ENCODE measurements around the gene AK8.
"Not testable (repeated sequence)": the region's sequence is repeated elsewhere in the genome, so short reads cannot be mapped to it uniquely, and the experiment has no call there.

Gene AK8

DNA sequence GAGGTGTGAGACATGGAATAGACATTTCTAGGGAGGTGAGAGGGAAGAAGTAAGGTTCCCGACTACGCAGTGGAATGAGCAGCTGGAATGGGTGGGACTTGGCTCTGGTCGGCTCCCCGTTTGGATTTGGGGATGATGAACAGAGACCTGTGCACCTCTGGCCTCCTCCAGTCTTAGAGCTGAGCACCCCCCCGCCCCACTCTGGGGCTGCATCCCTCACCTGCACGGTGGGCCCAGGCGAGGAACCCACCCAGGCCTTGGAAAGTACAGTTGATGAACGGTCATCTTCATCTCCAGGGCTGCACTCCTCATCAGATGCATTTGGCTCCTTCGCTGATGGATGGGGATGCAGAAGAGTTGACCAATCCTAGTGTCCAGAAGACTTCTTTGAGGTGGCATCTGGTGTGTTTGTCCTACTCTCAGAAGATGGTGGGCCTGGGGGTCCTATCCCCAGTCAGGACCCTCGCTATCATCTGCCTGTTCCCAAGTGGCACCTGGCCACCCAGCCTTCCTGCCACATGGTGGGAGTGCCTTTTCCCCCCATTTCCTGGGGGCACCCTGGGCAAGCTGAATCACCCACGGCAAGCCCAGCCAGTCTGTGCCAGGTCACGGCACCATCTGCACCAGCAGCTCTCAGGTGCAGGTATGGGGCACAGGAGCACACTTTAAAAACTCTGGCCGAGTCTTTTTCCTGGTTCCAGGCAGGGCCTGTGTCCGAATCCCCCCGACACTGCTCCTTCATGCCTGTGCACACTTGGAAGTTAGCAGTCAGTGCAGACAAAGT is 137.4 kb downstream of the AK8 start:
- DNase-seq = no peak

DNA sequence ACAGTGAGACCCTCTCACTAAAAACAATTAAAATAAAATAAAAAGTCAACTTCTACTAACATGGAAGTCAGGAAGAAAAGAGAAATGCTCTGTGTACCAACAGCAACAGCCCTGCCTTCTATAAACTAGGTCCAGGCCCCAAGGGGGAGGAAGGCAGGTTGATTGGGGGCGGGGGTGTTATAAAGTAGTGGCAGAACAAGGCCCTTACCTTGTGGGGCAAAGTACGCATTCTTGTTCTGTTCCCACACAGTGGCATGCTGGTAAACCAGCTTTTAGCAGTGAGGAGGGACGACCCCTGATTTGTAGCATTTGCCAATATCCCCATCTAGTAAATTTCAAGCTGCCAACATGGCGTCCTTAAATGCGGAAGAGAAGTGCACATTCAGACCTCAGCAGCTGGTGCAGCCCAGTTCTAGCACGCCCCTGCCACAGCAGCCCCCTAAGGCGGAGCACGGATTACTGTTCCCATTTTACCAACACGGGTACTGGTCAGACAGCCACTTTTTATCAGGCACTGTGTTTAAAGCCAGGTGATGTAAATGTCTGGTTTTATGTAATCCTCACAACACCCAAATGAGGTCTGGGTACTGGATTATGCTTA is 138.3 kb downstream of the AK8 start:
- no peak for DNase-seq

- no peak for DNase-seq
These were observed 144.7 kb downstream of the AK8 start for GRCh38 chr9:132733260-132733815.

GRCh38 chr9:132732326-132733259 is 145.5 kb downstream of the AK8 start:
- no peak for DNase-seq

DNA sequence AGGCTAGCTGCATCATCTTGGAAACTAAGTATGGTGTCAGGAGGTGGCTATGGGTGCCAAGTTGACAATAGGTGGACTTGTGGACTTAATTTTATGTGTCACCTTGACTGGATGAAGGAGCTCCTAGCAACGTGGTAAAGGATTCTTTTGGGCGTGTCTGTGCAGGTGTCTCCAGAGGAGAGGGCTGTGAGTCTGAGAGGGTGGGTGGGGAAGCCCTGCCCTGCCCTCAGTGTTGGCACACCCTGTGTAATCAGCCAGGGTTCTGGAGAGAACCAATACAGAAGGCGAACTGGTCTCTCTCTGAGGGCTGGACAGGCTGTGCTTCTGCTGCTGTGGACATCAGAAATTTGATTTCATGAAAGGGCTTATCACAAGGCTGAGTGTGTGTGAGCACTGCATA is 146.9 kb downstream of the AK8 start:
- DNase-seq = no peak

DNA sequence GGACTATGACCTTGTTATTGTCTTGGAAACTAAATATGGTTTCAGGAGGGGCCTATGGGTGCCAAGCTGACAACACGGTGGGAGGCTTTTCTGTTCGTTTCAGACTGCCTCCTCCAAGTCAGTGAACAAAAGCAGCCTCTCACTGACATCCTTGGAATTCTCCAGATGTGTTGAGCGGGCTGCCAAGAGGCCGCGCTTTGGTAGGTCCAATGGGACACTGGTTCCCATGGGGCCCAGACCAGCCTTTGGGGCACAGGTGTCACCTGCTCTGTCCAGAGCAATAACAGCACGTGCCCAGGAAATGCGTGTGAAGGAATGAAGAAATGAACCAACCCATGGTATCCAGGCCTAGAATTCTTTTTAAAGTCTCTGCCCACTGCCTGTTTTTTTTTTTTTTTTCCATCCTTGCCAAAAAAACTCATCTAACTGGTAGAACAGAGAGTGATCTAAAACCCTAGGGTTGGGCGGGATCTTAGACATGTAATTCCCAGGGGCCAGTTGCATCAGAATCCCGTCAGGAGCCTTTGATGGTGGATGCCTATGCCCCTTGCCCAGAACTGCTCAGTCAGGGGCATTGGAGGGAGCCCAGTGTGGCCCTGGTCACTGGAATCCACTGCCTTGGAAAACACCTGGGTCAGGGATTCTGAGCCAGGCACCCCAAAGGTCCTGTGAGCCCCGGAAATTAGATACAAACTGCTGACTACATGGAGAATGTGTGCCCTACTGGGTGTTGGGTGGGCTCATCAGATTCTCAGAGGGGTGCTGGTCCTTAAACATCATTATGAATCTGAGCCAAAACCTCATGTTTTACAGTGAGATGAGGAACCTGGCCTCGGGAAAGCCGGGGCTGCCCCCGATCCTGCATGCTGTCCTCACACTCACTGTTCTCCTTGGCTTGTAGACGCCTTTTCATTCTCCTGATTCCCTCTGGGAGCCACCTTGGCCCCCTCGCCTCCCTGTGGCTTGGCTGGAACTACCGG is 147.7 kb downstream of the AK8 start:
- DNase-seq = no peak

DNA sequence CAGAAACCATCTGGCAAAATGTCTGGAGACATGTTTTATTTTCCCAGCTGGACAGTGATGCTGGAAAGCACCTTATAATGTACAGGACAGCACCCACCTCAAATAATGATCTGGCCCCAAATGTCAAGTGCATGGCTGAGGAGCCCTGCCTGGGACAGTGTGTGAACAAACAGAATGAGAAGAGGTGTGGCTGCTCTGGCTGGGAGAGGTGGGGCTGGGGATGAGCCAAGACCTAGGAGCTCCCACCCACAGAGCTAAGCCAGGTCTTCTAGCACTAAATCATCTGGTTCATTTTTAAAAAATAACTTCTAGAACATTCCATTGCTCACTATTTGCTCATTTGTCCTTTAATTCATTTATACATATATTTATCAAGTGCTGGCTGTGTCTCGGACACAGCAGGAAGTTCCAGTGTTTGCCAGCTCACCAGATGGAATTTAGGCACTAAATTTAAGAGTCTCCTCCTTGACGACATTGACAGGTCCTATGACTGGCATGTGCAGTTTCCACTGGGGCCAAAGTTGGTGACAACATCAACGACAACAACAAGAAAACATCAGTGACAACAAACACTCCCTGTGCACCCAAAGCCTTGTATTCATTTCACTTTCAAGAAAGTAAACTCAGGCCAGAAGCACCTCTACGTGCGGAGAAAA is 148.7 kb downstream of the AK8 start:
- no peak for DNase-seq

GRCh38 chr9:132728497-132728896 is 149.6 kb downstream of the AK8 start:
- no peak for DNase-seq

GRCh38 chr9:132728071-132728470 is 150.0 kb downstream of the AK8 start:
- DNase-seq = no peak

DNA sequence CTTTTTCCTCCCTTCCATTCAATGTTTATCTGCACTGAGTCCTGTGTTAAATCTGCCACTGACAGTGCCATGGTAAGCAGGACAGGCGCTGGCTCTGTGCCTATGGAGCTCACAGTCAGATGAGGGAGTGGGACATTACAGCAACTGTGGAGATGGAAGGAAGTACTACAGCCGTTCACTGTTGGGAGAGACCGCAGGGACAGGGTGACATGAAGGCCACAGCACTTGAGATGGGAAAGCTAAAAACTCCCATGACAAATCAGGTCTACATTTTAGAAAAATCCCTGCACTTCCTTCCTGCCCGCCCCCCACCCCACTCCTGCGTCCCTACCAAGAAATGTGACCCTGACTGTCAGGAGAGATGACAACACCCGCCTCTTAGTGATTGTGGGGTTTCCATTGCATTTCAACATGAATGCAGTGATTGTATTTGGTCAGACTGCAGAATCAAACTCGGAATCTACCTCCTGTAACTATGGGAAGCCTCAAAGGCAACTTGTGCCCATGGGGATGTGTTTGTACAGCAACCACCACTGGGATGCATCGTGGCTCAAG is 151.4 kb downstream of the AK8 start:
- no peak for DNase-seq

DNA sequence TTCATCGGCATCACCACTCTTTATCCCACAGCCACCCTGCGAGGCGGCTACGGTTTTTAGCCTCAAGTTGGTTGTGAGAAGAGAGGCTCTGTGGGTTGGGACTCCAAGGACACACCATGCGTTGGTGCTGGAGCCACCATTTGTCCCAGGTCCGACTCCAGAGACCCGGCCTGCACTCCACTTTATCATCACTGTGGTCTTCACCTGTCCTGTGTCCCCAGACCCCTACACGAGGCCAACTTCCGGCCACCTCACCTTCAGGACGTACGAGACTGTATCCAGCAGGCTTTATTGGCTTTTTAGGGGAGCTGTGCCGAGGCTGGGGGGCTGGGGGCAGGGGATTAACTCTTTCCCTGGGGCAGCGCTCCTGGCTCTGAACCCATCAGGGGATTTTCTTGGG is 152.8 kb downstream of the AK8 start:
- no peak for DNase-seq

GRCh38 chr9:132723809-132724208 is 154.3 kb downstream of the AK8 start:
- DNase-seq = no peak

DNA sequence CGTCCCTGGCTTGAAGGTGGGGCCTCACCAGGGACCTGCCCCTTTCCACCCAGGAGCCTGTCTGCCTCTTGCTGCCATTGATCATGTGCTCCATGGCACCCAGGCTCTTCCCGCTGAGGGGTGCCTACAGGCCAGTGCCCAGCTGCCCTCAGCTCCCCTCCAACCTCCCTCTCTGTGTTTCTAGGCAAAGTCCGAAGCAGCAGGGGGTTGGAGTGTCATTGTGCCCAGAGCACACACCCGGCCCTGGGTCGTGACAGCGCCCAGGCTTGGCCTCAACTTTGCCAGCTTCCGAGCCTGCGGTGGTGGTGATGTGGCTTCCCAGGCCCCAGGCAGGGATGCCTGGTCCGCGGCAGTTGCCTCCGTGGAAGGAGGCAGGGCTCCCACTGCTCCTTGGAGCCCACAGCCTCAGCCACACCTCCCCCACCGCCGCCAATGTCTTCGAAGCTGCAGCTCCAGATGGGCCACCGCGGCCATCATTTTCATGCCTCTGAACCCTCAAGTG is 155.5 kb downstream of the AK8 start:
- DNase-seq = no peak

DNA sequence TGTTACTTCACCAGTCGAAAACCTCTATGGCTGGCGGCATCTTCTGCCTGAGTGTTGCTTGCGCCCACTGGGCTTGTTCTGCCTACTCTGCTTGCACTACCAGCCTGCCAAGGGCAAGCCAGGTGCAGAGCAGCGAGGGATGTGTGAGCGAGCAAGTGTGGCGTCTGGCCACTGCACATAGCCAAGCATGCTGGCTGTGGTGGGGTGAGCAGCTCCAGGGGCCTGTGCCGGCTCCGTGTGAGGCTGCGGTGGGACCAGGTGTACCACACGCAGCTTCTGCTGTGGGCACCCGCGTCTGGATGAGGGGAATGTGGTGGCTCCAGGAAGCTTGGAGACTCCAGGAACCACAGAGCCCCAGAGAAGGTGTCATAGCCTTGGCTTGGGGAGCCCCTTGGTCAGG is 156.4 kb downstream of the AK8 start:
- DNase-seq = no peak

DNA sequence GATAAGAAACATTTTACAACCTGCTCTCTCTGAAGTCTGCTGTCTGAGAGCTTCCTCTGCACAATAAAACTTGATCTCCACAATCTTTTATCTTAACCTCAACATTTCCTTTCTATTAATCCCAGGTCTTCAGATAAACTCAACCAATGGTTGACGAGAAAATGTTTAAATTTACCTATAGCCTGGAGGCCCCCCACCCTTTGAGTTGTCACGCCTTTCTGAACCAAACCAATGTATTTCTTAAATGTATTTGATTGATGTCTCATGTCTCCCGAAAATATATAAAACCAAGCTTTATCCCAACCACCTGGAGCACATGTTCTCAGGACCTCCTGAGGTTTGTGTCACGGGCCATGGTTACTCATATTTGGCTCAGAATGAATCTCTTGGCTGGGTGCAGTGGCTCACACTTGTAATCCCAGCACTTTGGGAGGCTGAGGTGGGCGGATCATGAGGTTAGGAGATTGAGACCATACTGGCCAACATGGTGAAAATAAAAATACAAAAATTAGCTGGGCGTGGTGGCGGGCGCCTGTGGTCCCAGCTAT is 159.6 kb downstream of the AK8 start:
- not testable (repeated sequence) for DNase-seq

DNA sequence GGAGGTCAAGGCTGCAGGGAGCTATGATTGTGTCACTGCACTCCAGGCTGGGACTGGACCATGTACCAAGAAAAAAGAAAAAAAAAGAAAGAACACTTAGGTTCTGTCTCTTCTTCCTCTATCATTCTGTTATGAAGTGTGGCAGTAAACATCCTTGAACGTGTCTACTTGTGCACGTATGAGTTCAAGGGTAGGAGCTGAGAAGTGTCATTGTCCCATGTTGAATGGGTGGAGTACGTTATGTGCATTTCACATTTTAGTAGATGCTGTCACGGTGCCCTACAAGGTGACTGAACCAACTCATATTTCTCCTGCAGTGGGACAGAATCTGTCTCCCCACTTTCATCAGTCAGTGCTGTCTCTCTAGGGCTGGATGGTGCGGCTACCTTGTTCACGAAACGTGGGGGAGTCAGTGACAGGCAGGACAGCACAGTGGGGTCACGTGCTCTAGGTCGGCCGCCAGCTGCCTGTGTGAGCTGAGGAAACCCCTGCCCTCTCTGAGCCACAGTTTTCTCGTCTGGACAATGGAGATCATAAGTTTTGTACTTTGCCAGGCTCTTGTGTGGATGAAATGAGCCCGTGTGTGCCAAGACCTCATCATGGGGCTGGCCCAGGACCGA is 160.6 kb downstream of the AK8 start:
- no peak for DNase-seq

- no peak for DNase-seq
These were observed 162.1 kb downstream of the AK8 start for GRCh38 chr9:132716007-132716406.

- DNase-seq = no peak
These were observed 165.3 kb downstream of the AK8 start for GRCh38 chr9:132712753-132713152.

GRCh38 chr9:132711846-132712245 is 166.2 kb downstream of the AK8 start:
- DNase-seq = no peak

GRCh38 chr9:132711152-132711551 is 166.9 kb downstream of the AK8 start:
- not testable (repeated sequence) for DNase-seq
